ENCODE results near the gene AMN.
A peak's percentile ranks its signal among the peaks of the same experiment; 100 is the strongest.

AMN gene

DNA sequence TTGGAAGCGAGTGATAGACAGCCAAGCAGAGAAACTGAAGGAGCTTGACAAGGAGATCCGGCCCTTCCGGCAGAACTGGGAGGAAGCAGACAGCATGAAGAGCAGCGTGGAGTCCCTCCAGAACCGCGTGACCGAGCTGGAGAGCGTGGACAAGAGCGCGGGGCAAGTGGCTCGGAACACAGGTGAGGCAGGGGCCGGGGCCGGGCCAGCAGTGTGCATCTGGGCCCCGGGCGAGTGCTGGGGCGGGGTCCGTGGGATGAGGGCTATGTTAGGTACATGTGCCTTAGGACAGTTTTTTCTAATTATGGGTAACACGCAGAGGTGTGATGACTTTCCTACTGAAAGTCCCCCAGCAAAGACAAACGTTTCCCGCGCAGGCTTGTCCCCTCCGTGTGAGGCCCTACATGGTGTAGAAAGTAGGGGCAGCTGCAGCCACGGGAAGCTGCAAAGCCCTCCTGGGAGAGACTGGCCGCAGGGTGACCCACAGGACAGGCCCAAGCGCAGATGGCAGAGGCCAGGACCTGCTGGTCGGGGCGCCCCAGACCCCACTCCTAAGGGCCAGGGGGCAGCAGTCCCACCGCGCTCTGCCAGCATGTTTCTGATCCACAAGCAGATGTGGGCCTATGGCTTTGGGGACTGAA, 19.1 kb upstream of the AMN start:
- Mint-ChIP-seq H3K4me1 (ENCODE audit: low read depth in 2 of 2) (peaks cover 16 to 24% of the 10 kb centered on the region in 2 donors), H3K4me3 (no peak overlapping the region), H3K9me3 (no peaks in the 10 kb centered on the region), H3K27me3 (no peaks in the 10 kb centered on the region), H3K36me3 (ENCODE audit: insufficient read depth) (peaks cover 59% of the 10 kb centered on the region), H3K27ac (peak overlapping the region; percentile 16 to 59)
- ATAC-seq (replicated peaks) = no peak
- no peak for DNase-seq

DNA sequence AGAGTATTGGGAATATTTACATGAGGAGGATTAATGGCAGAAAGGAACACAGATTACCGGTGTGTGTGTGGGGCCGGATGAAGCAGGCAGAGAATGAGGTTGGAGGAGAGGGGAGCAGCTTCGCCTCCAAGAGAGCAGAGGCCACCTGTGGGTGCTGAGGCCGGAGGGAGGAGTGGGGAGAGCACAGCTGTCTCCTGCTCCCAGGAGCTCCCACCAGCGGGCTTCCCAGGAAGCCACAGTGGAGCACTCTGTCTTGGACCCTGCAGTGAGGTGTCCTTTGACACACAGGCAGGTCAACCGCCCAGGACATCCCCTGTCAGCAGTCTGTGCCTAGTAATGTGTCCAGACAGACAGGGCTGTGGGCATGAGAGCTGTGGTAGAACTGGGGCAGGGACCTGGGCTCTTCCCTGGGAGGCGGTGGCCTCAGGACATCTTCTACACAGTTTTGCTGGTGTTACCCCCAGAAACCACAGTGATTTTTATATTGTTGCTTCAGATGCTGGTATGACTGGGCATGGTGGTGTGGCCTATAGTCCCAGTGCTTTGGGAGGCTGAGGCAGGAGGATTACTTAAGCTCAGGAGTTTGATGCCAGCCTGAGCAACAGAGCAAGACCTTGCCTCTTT, 18.5 kb upstream of the AMN start:
- Mint-ChIP-seq H3K36me3 (ENCODE audit: insufficient read depth) (peaks cover 54% of the 10 kb centered on the region), H3K27ac (peak overlapping the region in 1 of 2 donors; percentile 30), H3K27me3 (no peaks in the 10 kb centered on the region), H3K4me3 (no peak overlapping the region), H3K9me3 (no peaks in the 10 kb centered on the region), H3K4me1 (ENCODE audit: low read depth in 2 of 2) (peaks cover 15 to 20% of the 10 kb centered on the region in 2 donors)
- ATAC-seq (replicated peaks) (no peak), DNase-seq (no peak)

DNA sequence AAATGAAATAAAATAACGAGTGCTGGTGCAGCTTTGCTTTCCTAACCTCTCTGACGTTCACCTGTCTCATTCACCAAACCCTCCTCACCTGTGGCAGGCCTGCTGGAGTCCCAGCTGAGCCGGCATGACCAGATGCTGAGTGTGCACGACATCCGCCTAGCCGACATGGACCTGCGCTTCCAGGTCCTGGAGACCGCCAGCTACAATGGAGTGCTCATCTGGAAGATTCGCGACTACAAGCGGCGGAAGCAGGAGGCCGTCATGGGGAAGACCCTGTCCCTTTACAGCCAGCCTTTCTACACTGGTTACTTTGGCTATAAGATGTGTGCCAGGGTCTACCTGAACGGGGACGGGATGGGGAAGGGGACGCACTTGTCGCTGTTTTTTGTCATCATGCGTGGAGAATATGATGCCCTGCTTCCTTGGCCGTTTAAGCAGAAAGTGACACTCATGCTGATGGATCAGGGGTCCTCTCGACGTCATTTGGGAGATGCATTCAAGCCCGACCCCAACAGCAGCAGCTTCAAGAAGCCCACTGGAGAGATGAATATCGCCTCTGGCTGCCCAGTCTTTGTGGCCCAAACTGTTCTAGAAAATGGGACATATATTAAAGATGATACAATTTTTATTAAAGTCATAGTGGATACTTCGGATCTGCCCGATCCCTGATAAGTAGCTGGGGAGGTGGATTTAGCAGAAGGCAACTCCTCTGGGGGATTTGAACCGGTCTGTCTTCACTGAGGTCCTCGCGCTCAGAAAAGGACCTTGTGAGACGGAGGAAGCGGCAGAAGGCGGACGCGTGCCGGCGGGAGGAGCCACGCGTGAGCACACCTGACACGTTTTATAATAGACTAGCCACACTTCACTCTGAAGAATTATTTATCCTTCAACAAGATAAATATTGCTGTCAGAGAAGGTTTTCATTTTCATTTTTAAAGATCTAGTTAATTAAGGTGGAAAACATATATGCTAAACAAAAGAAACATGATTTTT, 17.1 kb upstream of the AMN start:
- no peak for ATAC-seq (replicated peaks)
- no peak for DNase-seq
- Mint-ChIP-seq H3K4me1 (ENCODE audit: low read depth in 2 of 2) (peaks cover 14 to 15% of the 10 kb centered on the region in 2 donors), H3K4me3 (no peak overlapping the region), H3K9me3 (no peaks in the 10 kb centered on the region), H3K27ac (no peak overlapping the region), H3K27me3 (no peaks in the 10 kb centered on the region), H3K36me3 (ENCODE audit: insufficient read depth) (peaks cover 48% of the 10 kb centered on the region)

DNA sequence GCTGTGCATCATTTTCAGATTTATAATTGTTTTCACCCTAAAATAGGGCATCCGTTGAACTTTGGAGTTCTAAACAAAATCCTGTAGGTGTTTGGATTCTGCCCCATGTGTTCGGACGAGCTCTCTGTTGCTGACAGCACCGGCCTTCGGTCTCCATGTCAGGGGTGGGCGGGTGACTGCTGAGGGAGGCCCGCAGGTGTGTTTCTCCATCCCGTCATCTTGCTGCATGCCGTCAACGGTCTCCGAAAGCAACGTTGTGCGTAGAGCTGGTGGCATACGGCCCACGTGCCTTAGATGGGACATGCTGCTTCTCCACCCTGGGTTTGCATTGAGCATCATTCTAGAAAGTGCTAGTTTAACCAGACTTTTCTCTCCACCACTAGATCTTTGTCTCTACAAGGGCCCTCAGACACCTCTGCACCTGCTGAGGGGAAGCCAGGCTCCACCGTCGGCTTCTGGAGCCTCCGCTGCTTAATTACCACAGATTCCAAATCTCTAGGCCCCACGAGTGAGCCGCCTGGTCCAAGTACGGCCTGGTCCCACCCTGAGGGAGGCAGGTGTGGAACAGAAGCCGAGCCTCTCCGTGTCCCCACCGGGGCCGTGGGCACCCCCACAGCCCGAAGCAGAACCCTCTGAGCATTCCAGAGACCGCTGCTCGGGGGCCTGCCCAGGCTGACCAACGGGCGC, 15.7 kb upstream of the AMN start:
- Mint-ChIP-seq H3K4me3 (no peak overlapping the region), H3K4me1 (ENCODE audit: low read depth in 2 of 2) (peaks cover 2 to 8% of the 10 kb centered on the region in 2 donors), H3K27me3 (no peaks in the 10 kb centered on the region), H3K36me3 (ENCODE audit: insufficient read depth) (peaks cover 49% of the 10 kb centered on the region), H3K9me3 (no peaks in the 10 kb centered on the region), H3K27ac (no peak overlapping the region)
- DNase-seq = no peak
- no peak for ATAC-seq (replicated peaks)

DNA sequence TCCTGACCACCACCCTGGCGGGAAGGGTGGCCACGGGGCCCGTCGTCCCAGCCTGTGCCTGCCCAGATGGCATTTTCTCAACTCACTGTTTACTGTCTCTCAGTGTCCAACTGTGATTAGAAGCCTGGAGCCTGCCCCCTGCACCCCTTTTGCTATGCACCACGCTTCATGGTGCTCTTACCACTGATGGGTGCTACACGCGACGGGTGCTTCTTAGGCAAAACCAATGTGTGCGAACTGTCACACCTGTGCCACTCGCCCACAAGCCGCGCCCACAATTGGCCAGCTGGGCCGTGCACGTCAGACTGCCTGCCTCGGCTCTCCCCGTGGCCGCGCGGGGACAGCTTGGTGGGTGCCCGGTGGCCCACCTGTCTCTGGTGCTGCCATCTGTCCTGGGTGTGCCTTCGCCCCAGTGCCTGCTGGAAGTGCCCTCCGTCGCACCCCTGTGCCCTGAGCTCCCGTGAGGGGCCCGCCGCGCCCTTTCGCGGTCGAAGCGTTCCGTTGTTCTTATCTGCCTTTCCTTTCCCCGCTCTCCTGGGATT, 15.1 kb upstream of the AMN start:
- no peak for ATAC-seq (replicated peaks)
- peaks cover 0 to 7% of the 10 kb centered on the region in 2 donors for H3K4me1 Mint-ChIP-seq (ENCODE audit: low read depth in 2 of 2)
- DNase-seq = no peak
- H3K36me3 Mint-ChIP-seq (ENCODE audit: insufficient read depth) = peaks cover 49% of the 10 kb centered on the region
- H3K27ac Mint-ChIP-seq = peak overlapping the region in 1 of 2 donors; percentile 46
- H3K27me3 Mint-ChIP-seq = no peaks in the 10 kb centered on the region
- no peak overlapping the region for H3K4me3 Mint-ChIP-seq
- no peaks in the 10 kb centered on the region for H3K9me3 Mint-ChIP-seq

DNA sequence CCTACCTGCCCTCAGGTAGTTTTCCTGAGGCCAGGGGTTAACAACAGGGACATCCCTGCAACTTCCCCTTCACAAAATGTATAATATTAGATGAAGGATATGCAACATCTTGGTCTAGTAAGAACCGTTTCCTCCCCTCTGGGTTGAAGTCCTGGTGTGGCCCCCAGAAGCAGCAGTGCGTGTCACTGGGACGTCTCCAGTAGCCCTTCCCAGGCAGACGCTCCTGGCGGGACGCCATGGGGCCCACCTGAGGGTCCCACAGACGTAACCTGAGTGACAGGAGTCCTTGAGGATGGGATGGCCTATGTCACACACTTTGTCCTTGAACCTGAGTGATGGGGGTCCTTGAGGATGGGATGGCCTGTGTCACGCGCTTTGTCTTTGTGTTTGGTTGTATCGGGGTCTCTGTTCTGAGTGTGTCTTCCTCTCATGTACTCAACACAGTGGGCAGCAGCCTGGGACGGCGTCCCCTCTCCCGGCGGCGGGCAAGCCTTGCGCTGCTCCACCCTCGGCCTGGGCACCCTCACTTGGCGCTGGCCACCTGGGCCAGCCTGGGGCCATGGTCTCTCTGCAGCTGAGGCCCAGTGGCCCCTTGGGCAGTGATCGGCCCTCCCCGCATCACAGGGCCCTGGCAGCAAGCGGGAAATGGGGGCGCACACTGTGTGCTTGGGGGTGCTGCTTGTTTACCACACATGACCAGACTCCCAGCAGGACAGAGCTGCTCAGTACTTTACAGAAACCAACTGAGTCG, 14.3 kb upstream of the AMN start:
- Mint-ChIP-seq H3K4me1 (ENCODE audit: low read depth in 2 of 2) (peaks cover 0 to under 1% of the 10 kb centered on the region in 2 donors), H3K27me3 (no peaks in the 10 kb centered on the region), H3K36me3 (ENCODE audit: insufficient read depth) (peaks cover 45% of the 10 kb centered on the region), H3K27ac (peak overlapping the region in 1 of 2 donors; percentile 46), H3K9me3 (no peaks in the 10 kb centered on the region), H3K4me3 (no peak overlapping the region)
- DNase-seq = no peak
- no peak for ATAC-seq (replicated peaks)

DNA sequence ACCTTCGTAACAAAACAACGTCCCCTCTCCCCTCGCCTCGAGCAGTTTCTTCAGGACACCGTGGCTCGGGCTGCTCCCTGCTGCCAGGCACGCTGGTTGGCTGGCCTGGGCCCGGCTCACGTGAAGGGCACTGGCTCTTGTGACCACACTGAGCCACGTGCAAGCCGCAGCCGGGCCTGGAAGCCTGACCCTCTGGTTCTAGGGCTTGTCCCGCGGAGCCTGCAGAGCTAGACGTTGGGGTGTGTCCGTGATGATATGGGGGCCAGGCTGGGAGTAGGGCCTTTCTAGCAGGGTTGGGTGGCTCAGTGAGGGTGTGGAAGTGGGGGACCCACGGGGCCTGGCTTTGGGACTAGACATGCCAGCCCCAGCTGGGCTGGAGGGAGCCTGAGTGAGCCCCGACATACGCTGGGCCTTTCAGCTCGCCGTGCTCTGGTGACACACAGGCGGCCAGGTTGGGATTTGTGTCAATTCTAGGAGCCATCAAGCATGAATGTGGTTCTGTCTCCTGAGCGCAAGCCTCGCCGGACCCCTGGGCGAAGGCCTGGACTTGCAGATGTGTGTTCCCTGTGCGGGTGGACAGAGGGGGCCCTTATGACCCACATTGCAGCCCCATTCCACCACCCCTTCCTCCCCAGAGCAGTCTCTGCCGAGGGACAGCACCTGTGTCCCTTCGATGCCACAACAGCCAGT, 13.6 kb upstream of the AMN start:
- H3K27me3 Mint-ChIP-seq = no peaks in the 10 kb centered on the region
- ATAC-seq (replicated peaks) (no peak), DNase-seq (no peak)
- H3K9me3 Mint-ChIP-seq = no peaks in the 10 kb centered on the region
- H3K4me3 Mint-ChIP-seq = no peak overlapping the region
- no peak overlapping the region for H3K27ac Mint-ChIP-seq
- H3K4me1 Mint-ChIP-seq (ENCODE audit: low read depth in 2 of 2) = no peaks in the 10 kb centered on the region
- H3K36me3 Mint-ChIP-seq (ENCODE audit: insufficient read depth) = peaks cover 40% of the 10 kb centered on the region

DNA sequence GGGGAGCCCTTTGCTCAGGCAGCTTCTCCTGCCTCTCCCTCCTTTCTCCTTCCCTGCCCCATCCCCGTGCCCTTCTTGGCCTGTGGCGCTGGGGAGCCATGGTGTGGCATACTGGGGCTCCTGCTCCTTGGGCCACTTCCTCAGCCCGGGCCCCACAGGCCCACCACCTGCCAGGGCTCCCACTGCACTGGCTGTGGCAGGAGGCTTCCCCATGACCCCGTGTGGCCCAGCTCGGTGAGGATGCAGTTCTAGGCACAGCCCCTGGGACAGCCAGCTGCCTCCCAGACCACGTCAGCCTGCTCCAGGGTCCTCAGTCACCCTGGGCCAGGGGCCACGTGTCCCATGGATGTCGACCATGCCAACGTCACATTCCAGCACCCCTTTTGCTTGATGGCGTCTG, 13.0 kb upstream of the AMN start:
- H3K4me3 Mint-ChIP-seq = no peak overlapping the region
- DNase-seq = no peak
- H3K27me3 Mint-ChIP-seq = no peaks in the 10 kb centered on the region
- no peaks in the 10 kb centered on the region for H3K9me3 Mint-ChIP-seq
- H3K36me3 Mint-ChIP-seq (ENCODE audit: insufficient read depth) = peaks cover 35% of the 10 kb centered on the region
- no peaks in the 10 kb centered on the region for H3K4me1 Mint-ChIP-seq (ENCODE audit: low read depth in 2 of 2)
- H3K27ac Mint-ChIP-seq = peak overlapping the region in 1 of 2 donors; percentile 19
- ATAC-seq (replicated peaks) = no peak

DNA sequence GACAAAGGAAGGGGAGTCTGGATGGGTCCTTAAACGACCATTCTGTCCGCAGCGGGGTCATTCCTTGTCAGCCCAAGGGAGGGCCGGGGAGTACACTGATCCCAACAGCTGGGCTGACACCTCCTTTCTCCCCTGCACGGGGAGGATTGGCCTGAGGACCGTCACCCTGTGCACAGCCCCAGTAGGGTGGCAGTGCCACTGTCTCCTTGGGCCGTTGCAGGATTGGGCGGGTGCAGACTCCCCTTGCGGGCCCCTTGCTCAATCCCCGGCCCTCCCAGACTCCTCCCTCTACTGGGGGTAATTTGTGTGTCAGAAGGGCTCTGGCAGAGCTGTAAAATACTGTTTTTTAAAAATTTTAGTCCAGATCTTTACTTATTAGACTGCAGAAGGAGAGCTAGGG, 12.6 kb upstream of the AMN start:
- no peaks in the 10 kb centered on the region for H3K9me3 Mint-ChIP-seq
- ATAC-seq (replicated peaks) = no peak
- no peaks in the 10 kb centered on the region for H3K27me3 Mint-ChIP-seq
- H3K4me3 Mint-ChIP-seq = no peak overlapping the region
- H3K36me3 Mint-ChIP-seq (ENCODE audit: insufficient read depth) = peaks cover 32% of the 10 kb centered on the region
- peak overlapping the region in 1 of 2 donors; percentile 19 for H3K27ac Mint-ChIP-seq
- DNase-seq = no peak
- no peaks in the 10 kb centered on the region for H3K4me1 Mint-ChIP-seq (ENCODE audit: low read depth in 2 of 2)

DNA sequence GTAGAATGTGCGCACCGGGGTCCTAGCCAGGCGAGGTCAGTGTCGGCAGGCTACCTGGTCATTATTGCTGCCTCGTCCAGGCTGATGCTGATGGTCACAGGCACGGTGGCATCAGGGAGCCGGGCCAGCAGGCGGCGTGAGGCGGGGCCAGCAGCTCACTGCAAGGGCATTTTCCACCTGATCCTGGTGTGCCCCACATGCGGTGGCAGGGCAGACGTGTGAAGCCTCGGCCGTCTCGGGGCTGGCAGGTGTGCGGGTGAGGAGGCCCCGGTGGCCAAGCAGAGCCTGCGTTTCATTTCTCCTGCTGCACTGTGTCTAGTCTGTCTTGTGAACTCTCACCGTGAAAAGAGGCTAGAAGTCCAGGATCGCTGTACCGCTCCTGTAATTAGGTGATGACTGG, 12.0 kb upstream of the AMN start:
- no peaks in the 10 kb centered on the region for H3K4me1 Mint-ChIP-seq (ENCODE audit: low read depth in 2 of 2)
- H3K27ac Mint-ChIP-seq = no peak overlapping the region
- ATAC-seq (replicated peaks) = no peak
- no peak for DNase-seq
- no peaks in the 10 kb centered on the region for H3K9me3 Mint-ChIP-seq
- no peaks in the 10 kb centered on the region for H3K27me3 Mint-ChIP-seq
- H3K36me3 Mint-ChIP-seq (ENCODE audit: insufficient read depth) = peaks cover 27% of the 10 kb centered on the region
- H3K4me3 Mint-ChIP-seq = no peak overlapping the region

DNA sequence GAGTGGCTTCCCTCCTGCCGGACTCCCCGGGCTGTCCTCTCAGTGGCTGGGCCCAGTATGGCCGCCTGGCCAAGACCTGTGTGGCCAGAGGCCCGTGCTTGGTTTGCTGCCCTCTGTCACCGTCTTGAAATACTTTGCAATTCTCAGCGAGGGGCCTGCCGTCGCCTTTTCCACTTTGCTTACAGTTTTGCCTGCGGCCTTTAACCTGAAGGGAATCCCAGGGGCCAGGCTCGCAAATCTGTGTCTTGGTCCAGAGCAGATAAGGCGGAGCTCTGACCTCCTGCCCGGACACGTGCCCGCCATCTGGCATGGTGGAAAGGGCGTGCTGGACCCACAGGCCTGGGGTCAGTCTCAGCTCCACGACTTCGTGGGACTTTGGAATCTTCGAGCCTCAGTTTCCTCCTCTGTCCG, 10.9 kb upstream of the AMN start:
- DNase-seq = no peak

More for the DNA sequence above, 10.9 kb upstream of the AMN start:
- Mint-ChIP-seq H3K36me3 (ENCODE audit: insufficient read depth) (peaks cover 16% of the 10 kb centered on the region), H3K9me3 (no peaks in the 10 kb centered on the region), H3K27me3 (no peaks in the 10 kb centered on the region), H3K27ac (no peak overlapping the region), H3K4me1 (ENCODE audit: low read depth in 2 of 2) (no peaks in the 10 kb centered on the region), H3K4me3 (no peak overlapping the region)
- ATAC-seq (replicated peaks) = no peak

Data from effector memory CD8-positive, alpha-beta T cell (primary cell).